A549 (cell line): ENCODE data around the gene MYBPC1. TPM values are rescaled to one million over a fixed set of nuclear protein-coding genes. Genes with fewer than 3 reads are reported as not detected.

Source experiments
- ATAC-seq, 2 experiments: fragments of 200-7000 bp in 1 of 2; fragments of >200 bp in 1 of 2; cut with Nextera tagmentation in 1 of 2; cut with Tn5 transposase in 1 of 2; 3 replicates each; pipeline versions ENCODE4 v1.8.0 to v1.9.1; 2018 to 2020; ENCODE audit warnings: mild to moderate bottlenecking in 1 of 2, moderate library complexity in 1 of 2
- CTCF ChIA-PET: fragments of 300-600 bp; sonication (Branson Sonifier 250); formaldehyde crosslinking; extraction: SDS; loops from one replicate; lab custom pipeline; 2021; ENCODE audit warnings: antibody characterized with exemption, inconsistent platforms; lab: Yijun Ruan, JAX
- POLR2A ChIA-PET: fragments of 350-600 bp; formaldehyde crosslinking; extraction: SDS; loops from one replicate; lab custom pipeline; 2021; ENCODE audit warnings: antibody characterized with exemption, inconsistent platforms; lab: Yijun Ruan, JAX
- DNase-seq, 2 experiments: peaks; one replicate each; pipeline versions ENCODE4 v3.0.0 to v3.0.0-alpha.2; 2011 to 2016; ENCODE audit warnings: low read depth in 1 of 2, low spot score in 1 of 2
- FAIRE-seq: peaks from 2 replicates; lab custom pipeline; 2011; peaks lifted over from hg19 to GRCh38; lab: Jason Lieb, UNC
- H3K27ac ChIP-seq, 2 experiments: fragments of >200 bp; sonication (Bioruptor Twin); formaldehyde crosslinking; 3 replicates each; pipeline ENCODE4 v1.5.1; 2016 to 2017
- H3K4me1 ChIP-seq: fragments of >200 bp; sonication (Bioruptor Twin); formaldehyde crosslinking; 3 replicates; pipeline ENCODE4 v1.6.1; 2016
- H3K4me2 ChIP-seq: fragments of >200 bp; sonication (Bioruptor Twin); formaldehyde crosslinking; 3 replicates; pipeline ENCODE4 v1.6.1; 2016
- H3K4me3 ChIP-seq: fragments of >200 bp; sonication (Bioruptor Twin); formaldehyde crosslinking; 3 replicates; pipeline ENCODE4 v1.5.1; 2016
- H3K9me3 ChIP-seq: fragments of >200 bp; sonication (Bioruptor Twin); formaldehyde crosslinking; 3 replicates; pipeline ENCODE4 v1.6.1; 2016
- ATOH8 ChIP-seq: fragments of 250-450 bp; sonication (Bioruptor Pico); IDR thresholded peaks from 2 replicates; pipeline ENCODE4 v1.5.0; 2020; ENCODE audit warnings: low read depth, mild to moderate bottlenecking, moderate library complexity
- BHLHE40 ChIP-seq: IDR thresholded peaks from 2 replicates; pipeline ENCODE4 v1.6.1; 2012; ENCODE audit warnings: low read depth, low read length, inconsistent platforms
- E2F6 ChIP-seq: IDR thresholded peaks from 2 replicates; pipeline ENCODE4 v1.6.1; 2012; ENCODE audit warnings: low read depth, borderline replicate concordance
- EHMT2 ChIP-seq: fragments of 200-600 bp; sonication (generic); IDR thresholded peaks from 2 replicates; pipeline ENCODE4 v1.6.1; 2016; ENCODE audit warnings: antibody characterized with exemption, low read depth, mild to moderate bottlenecking, moderate library complexity
- GATA3 ChIP-seq: IDR thresholded peaks from 2 replicates; pipeline ENCODE4 v1.6.1; 2012; ENCODE audit warnings: borderline replicate concordance
- HMGXB4 ChIP-seq: fragments of 250-450 bp; sonication (Bioruptor Pico); IDR thresholded peaks from 2 replicates; pipeline ENCODE4 v1.5.0; 2021; ENCODE audit warnings: mild to moderate bottlenecking, moderate library complexity, borderline replicate concordance
- HOXB13 ChIP-seq: fragments of 250-450 bp; sonication (Bioruptor Pico); IDR thresholded peaks from 2 replicates; pipeline ENCODE4 v1.5.0; 2020; ENCODE audit warnings: low read depth, mild to moderate bottlenecking, moderate library complexity
- JUN ChIP-seq, 2 experiments: fragments of >200 bp; sonication (Bioruptor Twin); formaldehyde crosslinking; IDR thresholded peaks; 2 replicates in 1 of 2; 3 replicates in 1 of 2; pipeline ENCODE4 v1.6.1; 2016 to 2017
- JUNB ChIP-seq: fragments of >200 bp; sonication (Bioruptor Twin); formaldehyde crosslinking; IDR thresholded peaks from 2 replicates; pipeline ENCODE4 v1.6.1; 2016
- KDM5A ChIP-seq: fragments of 200-600 bp; sonication (generic); IDR thresholded peaks from 2 replicates; pipeline ENCODE4 v1.6.1; 2016; ENCODE audit warnings: antibody characterized with exemption, mild to moderate bottlenecking
- NR3C1 ChIP-seq: fragments of >200 bp; sonication (Bioruptor Twin); formaldehyde crosslinking; IDR thresholded peaks from 3 replicates; pipeline ENCODE4 v1.6.1; 2017
- PBX3 ChIP-seq: IDR thresholded peaks from 2 replicates; pipeline ENCODE4 v1.6.1; 2012
- RARB ChIP-seq: fragments of 250-450 bp; sonication (Bioruptor Pico); IDR thresholded peaks from 2 replicates; pipeline ENCODE4 v1.8.0; 2021; ENCODE audit warnings: mild to moderate bottlenecking, moderate library complexity
- SMC3 ChIP-seq: fragments of >200 bp; sonication (Bioruptor Twin); formaldehyde crosslinking; IDR thresholded peaks from 3 replicates; pipeline ENCODE4 v1.6.1; 2018; ENCODE audit warnings: inconsistent platforms
- ZNF302 ChIP-seq: fragments of 250-450 bp; sonication (Bioruptor Pico); IDR thresholded peaks from 2 replicates; pipeline ENCODE4 v1.9.0; 2021; ENCODE audit warnings: inconsistent platforms, mild to moderate bottlenecking, moderate library complexity
- WGBS: methylation state at CpG from one replicate; pipeline ENCODE4 v1.1.6; 2017; ENCODE audit errors: missing lambda C conversion rate; 5-methylcytosine and 5-hydroxymethylcytosine counted together
- polyA plus RNA-seq, 4 experiments: library from polyadenylated mRNA; depleted of rRNA in 3 of 4; stranded (reverse); fragments of >200 nt; fragmentation: RNase III in 1 of 4; extraction: RNeasy Plus Mini Kit Qiagen cat#74134 plus additional on column Dnase treatment in 1 of 4; gene quantifications; 2 replicates in 3 of 4; 3 replicates in 1 of 4; pipeline ENCODE4 v1.2.3, GENCODE V29; 2011 to 2017

The MYBPC1 gene
- polyA plus RNA-seq, 2 of the 4 experiments (the other 2 are of a cell fraction) = not detected

GRCh38 chr12:101663298-101663697, 68.5 kb downstream of the MYBPC1 start (continued):
- no peak for TF ChIP-seq HMGXB4 (CRISPR knock-in tag)
- no peak for TF ChIP-seq HOXB13 (CRISPR knock-in tag)
- no peak for TF ChIP-seq RARB (CRISPR knock-in tag)

GRCh38 chr12:101664992-101665391, 70.2 kb downstream of the MYBPC1 start:
- TF ChIP-seq KDM5A = no peak
- no peak for TF ChIP-seq ZNF302 (CRISPR knock-in tag)
- TF ChIP-seq ATOH8 (CRISPR knock-in tag) = no peak
- TF ChIP-seq PBX3 = no peak
- no peak for TF ChIP-seq JUNB
- TF ChIP-seq BHLHE40 = no peak
- no peak for TF ChIP-seq E2F6
- TF ChIP-seq NR3C1 = no peak
- TF ChIP-seq GATA3 = no peak
- POLR2A ChIA-PET = no interaction called here

GRCh38 chr12:101666052-101666728, 71.4 kb downstream of the MYBPC1 start:
- Histone ChIP-seq H3K4me1 (no peaks in the 10 kb centered on the region), H3K27ac (no peak overlapping the region), H3K4me3 (no peak overlapping the region), H3K4me2 (no peak overlapping the region), H3K9me3 (no peaks in the 10 kb centered on the region)
- 58% methylated on average over 7 of the region's 7 CpGs for WGBS
- POLR2A ChIA-PET = no interaction called here
- DNase-seq = no peak
- FAIRE-seq = no peak
- ATAC-seq = no peak; a peak in 1 of 6 replicates
- CTCF ChIA-PET = no interaction called here
- no peak for TF ChIP-seq ZNF302 (CRISPR knock-in tag)
- no peak for TF ChIP-seq JUN (IDR thresholded peaks at IDR 0.05)
- no peak for TF ChIP-seq EHMT2
- TF ChIP-seq RARB (CRISPR knock-in tag) = no peak
- TF ChIP-seq SMC3 = no peak
- no peak for TF ChIP-seq PBX3

More at GRCh38 chr12:101664992-101665391, 70.2 kb downstream of the MYBPC1 start:
- H3K4me3 ChIP-seq = no peak overlapping the region
- H3K4me1 ChIP-seq = no peaks in the 10 kb centered on the region
- H3K4me2 ChIP-seq = no peak overlapping the region
- DNase-seq (no peak), ATAC-seq (no peak), FAIRE-seq (no peak)
- H3K27ac ChIP-seq = no peak overlapping the region
- H3K9me3 ChIP-seq = no peaks in the 10 kb centered on the region
- CTCF ChIA-PET = no interaction called here
- WGBS = 55% methylated on average over 7 of the region's 7 CpGs
